ENCODE results near the gene ACOX2.

DNA sequence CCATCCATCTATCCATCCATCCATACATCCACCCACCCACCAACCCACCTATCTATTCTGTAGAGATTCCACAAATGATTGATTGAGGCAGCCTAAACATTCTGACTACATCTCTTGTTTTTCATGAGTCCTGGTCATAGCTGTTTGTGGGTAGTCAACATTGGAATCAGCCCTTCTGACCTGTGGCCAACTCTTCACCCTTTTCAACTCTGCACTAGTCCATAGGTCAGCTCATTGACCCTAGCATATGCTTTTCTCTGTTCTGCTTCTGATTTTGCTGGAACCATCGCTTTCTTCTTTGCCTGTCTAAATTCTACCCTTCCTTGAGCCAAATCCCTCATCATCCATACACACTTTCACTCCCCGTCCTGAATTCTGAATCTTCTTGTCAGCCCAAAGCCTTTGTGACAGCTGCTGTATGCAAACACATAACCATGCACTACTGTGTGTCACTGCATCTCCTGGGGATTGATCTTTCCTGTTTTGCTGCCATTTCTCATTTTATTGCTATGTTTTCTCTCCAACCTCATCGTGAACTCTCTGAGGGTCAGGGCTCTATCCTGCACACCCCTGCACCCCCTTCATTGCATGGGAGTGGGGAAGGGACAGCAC is 61.9 kb downstream of the ACOX2 start:
- TF ChIP-seq EZH2 (IDR thresholded peaks at IDR 0.05; ENCODE audit: borderline replicate concordance, low read depth, low read length, severe bottlenecking), result no peak
- TF ChIP-seq, protein P1, sequence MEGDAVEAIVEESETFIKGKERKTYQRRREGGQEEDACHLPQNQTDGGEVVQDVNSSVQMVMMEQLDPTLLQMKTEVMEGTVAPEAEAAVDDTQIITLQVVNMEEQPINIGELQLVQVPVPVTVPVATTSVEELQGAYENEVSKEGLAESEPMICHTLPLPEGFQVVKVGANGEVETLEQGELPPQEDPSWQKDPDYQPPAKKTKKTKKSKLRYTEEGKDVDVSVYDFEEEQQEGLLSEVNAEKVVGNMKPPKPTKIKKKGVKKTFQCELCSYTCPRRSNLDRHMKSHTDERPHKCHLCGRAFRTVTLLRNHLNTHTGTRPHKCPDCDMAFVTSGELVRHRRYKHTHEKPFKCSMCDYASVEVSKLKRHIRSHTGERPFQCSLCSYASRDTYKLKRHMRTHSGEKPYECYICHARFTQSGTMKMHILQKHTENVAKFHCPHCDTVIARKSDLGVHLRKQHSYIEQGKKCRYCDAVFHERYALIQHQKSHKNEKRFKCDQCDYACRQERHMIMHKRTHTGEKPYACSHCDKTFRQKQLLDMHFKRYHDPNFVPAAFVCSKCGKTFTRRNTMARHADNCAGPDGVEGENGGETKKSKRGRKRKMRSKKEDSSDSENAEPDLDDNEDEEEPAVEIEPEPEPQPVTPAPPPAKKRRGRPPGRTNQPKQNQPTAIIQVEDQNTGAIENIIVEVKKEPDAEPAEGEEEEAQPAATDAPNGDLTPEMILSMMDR (IDR thresholded peaks at IDR 0.05; ENCODE audit: borderline replicate concordance, extremely low read depth, low read length, poor library complexity, severe bottlenecking), result no peak

Data from DND-41 (cell line).